Lower lobe of right lung (tissue), 2 donors: ENCODE results near the gene HCN3. TPM values are rescaled to one million over a fixed set of nuclear protein-coding genes. Genes with fewer than 3 reads are reported as not detected.
"Not testable (repeated sequence)": the region's sequence is repeated elsewhere in the genome, so short reads cannot be mapped to it uniquely, and the experiment has no call there.

Source experiments
- ATAC-seq, 2 donors: fragments of 200-7000 bp; cut with Tn5 transposase; one replicate each; pipeline ENCODE4 v1.9.1; 2020 to 2022; ENCODE audit warnings: mild to moderate bottlenecking in 2 of 2, moderate library complexity in 2 of 2
- DNase-seq: peaks from one replicate; pipeline ENCODE4 v3.0.0-alpha.2; 2020
- H3K27ac ChIP-seq: fragments of 200-600 bp; one replicate; pipeline ENCODE4 v1.8.0; 2022
- H3K27me3 ChIP-seq: fragments of 200-600 bp; one replicate; pipeline ENCODE4 v1.8.0; 2022; ENCODE audit warnings: low read depth
- H3K36me3 ChIP-seq: fragments of 200-600 bp; one replicate; pipeline ENCODE4 v1.8.0; 2022; ENCODE audit warnings: mild to moderate bottlenecking
- H3K4me1 ChIP-seq: fragments of 200-600 bp; one replicate; pipeline ENCODE4 v1.8.0; 2022
- H3K4me3 ChIP-seq: fragments of 200-600 bp; one replicate; pipeline ENCODE4 v1.8.0; 2022; ENCODE audit warnings: mild to moderate bottlenecking
- H3K9me3 ChIP-seq: fragments of 200-600 bp; one replicate; pipeline ENCODE4 v1.8.0; 2022
- intact Hi-C: fragments of 100-400 bp; cut with DNase I; formaldehyde crosslinking; loops from one replicate; pipeline ENCODE4 v1.11.0; 2022
- total RNA-seq: library from RNA; stranded (reverse); fragmentation: NEBNext Ultra II Directional; extraction: Animal tissue kit (Norgen Biotek cat#: 25700); gene quantifications from one replicate; pipeline ENCODE4 v1.2.1, GENCODE V29; 2021
- TF ChIP-seq, protein P1 (sequence below): fragments of 200-600 bp; IDR thresholded peaks from one replicate; pipeline ENCODE4 v1.8.0; 2022; ENCODE audit warnings: antibody characterized with exemption, mild to moderate bottlenecking
- donor health status: DM: no; HTN: yes; CAD: no; lungs with severe emphysema.

The HCN3 gene
- total RNA-seq, 1 donor from 2014 or later: 4.2 TPM

DNA sequence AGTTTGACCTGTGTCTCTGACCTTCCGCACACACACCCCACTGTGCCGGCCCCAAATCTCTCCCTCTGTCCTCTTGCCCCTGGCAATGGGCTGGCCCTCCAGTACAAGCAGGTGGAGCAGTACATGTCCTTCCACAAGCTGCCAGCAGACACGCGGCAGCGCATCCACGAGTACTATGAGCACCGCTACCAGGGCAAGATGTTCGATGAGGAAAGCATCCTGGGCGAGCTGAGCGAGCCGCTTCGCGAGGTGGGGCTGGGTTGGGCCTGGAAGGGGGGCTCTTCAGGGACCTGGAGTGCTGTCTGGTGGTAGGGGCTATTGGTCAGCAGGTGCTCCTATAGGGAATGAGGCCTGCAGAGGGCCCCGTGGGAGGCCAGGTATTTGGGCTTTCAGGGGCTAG, 7.8 kb downstream of the HCN3 start:
- intact Hi-C loops: no loop called here
- no peak for DNase-seq
- ATAC-seq: no peak

DNA sequence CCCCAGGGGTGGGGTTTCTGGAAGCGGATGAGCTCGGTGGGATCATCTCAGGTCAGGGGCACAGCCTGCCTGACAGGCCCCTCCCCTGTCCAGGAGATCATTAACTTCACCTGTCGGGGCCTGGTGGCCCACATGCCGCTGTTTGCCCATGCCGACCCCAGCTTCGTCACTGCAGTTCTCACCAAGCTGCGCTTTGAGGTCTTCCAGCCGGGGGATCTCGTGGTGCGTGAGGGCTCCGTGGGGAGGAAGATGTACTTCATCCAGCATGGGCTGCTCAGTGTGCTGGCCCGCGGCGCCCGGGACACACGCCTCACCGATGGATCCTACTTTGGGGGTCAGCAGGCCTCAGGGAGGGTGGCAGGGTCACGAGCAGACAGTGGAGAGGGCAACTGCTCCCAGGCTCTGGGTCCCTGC, 8.4 kb downstream of the HCN3 start:
- Histone ChIP-seq H3K27ac (no peak overlapping the region), H3K4me3 (no peak overlapping the region), H3K36me3 (no peaks in the 10 kb centered on the region), H3K4me1 (no peaks in the 10 kb centered on the region), H3K27me3 (no peaks in the 10 kb centered on the region), H3K9me3 (no peaks in the 10 kb centered on the region)
- ATAC-seq (no peak), DNase-seq (no peak)
- intact Hi-C loops: no loop called here
- TF ChIP-seq, protein P1, sequence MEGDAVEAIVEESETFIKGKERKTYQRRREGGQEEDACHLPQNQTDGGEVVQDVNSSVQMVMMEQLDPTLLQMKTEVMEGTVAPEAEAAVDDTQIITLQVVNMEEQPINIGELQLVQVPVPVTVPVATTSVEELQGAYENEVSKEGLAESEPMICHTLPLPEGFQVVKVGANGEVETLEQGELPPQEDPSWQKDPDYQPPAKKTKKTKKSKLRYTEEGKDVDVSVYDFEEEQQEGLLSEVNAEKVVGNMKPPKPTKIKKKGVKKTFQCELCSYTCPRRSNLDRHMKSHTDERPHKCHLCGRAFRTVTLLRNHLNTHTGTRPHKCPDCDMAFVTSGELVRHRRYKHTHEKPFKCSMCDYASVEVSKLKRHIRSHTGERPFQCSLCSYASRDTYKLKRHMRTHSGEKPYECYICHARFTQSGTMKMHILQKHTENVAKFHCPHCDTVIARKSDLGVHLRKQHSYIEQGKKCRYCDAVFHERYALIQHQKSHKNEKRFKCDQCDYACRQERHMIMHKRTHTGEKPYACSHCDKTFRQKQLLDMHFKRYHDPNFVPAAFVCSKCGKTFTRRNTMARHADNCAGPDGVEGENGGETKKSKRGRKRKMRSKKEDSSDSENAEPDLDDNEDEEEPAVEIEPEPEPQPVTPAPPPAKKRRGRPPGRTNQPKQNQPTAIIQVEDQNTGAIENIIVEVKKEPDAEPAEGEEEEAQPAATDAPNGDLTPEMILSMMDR: no peak

More for the DNA sequence above, 7.8 kb downstream of the HCN3 start:
- TF ChIP-seq, protein P1: no peak
- no peaks in the 10 kb centered on the region for H3K9me3 ChIP-seq
- no peaks in the 10 kb centered on the region for H3K4me1 ChIP-seq
- no peak overlapping the region for H3K27ac ChIP-seq
- H3K27me3 ChIP-seq: no peaks in the 10 kb centered on the region
- no peaks in the 10 kb centered on the region for H3K36me3 ChIP-seq
- H3K4me3 ChIP-seq: no peak overlapping the region

DNA sequence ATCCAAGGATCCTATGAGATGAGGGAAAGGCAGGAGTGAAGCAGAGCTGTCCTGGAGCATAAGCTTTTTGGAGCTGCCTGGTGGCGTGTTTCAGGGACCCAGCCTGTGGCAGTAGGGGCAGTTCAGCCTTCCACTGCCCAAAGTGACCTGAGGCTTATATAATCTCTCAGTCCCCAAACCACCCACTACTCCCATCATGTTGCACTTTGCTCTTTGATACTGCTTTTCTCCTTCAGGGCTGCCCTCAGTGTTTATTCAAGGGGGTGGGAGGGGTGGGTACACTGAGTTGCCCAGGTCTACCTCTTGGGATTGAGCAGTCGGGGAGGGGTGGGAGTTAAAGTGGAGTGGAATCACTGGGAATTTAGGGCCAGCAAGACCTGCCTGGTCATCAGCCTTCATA, 9.3 kb downstream of the HCN3 start:
- H3K4me3 ChIP-seq: no peak overlapping the region
- intact Hi-C loops: no loop called here
- H3K9me3 ChIP-seq: no peaks in the 10 kb centered on the region
- H3K36me3 ChIP-seq: no peaks in the 10 kb centered on the region
- ATAC-seq (no peak), DNase-seq (no peak)
- H3K27me3 ChIP-seq: no peaks in the 10 kb centered on the region
- TF ChIP-seq, protein P1: no peak
- no peaks in the 10 kb centered on the region for H3K4me1 ChIP-seq
- H3K27ac ChIP-seq: no peak overlapping the region

DNA sequence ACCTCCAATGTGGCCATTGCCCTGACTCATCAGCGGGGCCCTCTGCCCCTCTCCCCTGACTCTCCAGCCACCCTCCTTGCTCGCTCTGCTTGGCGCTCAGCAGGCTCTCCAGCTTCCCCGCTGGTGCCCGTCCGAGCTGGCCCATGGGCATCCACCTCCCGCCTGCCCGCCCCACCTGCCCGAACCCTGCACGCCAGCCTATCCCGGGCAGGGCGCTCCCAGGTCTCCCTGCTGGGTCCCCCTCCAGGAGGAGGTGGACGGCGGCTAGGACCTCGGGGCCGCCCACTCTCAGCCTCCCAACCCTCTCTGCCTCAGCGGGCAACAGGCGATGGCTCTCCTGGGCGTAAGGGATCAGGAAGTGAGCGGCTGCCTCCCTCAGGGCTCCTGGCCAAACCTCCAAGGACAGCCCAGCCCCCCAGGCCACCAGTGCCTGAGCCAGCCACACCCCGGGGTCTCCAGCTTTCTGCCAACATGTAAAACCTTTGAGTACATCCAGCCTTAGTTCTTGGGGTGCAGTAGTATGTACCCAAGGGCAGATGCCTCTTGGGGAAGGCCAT, 10.8 kb downstream of the HCN3 start:
- Histone ChIP-seq H3K27me3 (no peaks in the 10 kb centered on the region), H3K4me1 (no peaks in the 10 kb centered on the region), H3K27ac (no peak overlapping the region), H3K36me3 (no peaks in the 10 kb centered on the region), H3K4me3 (no peak overlapping the region), H3K9me3 (no peaks in the 10 kb centered on the region)
- no peak for ATAC-seq
- intact Hi-C loops: no loop called here
- DNase-seq: no peak
- TF ChIP-seq, protein P1: no peak

DNA sequence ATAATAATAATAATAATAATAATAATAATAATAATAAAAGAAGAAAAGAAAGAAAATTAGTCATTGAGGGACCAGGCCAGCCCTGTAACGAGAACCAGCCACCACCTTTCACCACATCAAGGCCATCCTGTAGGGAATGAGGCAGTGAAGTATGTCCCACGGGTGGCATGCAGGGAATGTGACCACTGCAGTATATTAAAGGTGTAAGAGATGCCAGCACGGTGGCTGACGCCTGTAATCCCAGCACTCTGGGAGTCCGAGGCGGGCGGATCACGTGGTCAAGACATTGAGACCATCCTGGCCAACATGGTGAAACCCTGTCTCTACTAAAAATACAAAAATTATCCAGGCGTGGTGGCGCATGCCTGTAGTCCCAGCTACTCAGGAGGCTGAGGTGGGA, 13.7 kb downstream of the HCN3 start:
- intact Hi-C loops, H3K9me3 ChIP-seq, H3K27ac ChIP-seq, H3K4me1 ChIP-seq, H3K4me3 ChIP-seq, DNase-seq, ATAC-seq, H3K36me3 ChIP-seq: not testable (repeated sequence)
- peaks cover 17% of the 10 kb centered on the region for H3K27me3 ChIP-seq

DNA sequence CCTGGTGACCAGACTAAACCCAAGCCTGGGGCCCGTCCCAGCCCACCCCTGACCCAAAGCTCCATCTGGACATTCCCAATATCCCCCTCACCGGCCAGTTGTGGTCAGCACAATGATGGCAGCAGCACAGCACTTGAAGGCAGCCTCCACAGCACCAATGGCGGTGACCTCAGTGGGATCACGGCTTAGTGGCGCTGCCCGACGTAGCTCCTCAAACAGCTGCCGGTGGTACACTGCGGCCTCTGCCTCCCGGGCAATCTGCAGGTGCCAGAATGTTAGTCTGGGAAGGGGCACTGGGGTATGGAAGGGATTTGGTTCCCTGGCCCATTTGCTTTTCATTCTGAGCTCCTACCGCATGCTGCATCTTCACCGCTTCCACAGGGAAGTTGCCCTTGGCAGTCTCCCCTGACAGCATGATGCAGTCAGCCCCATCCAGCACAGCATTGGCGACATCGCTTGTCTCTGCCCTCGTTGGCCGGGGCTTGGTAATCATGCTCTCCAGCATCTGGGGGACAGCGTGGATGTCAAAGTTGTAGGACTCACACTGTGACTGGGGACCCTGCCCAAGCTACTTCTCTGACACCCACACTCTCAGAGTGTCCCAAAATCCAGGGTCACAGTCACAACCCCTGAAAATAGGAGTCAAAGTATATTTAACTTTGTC, 16.0 kb downstream of the HCN3 start:
- ATAC-seq (no peak), DNase-seq (no peak)
- intact Hi-C loops: no loop called here
- Histone ChIP-seq H3K36me3 (no peaks in the 10 kb centered on the region), H3K27ac (no peak overlapping the region), H3K4me3 (no peak overlapping the region), H3K27me3 (peaks cover 28% of the 10 kb centered on the region), H3K4me1 (peaks cover 8% of the 10 kb centered on the region), H3K9me3 (no peaks in the 10 kb centered on the region)
- TF ChIP-seq, protein P1: no peak
